Heart left ventricle (tissue), 13 donors: Measurements from ENCODE around the gene CRYGA.

Experiments used
- POLR2A ChIP-seq, 2 donors: fragments of 450-650 bp; IDR thresholded peaks; one replicate each; pipeline ENCODE4 v1.6.1; 2017; ENCODE audit warnings: antibody characterized with exemption in 2 of 2, mild to moderate bottlenecking in 2 of 2, moderate library complexity in 2 of 2
- TF ChIP-seq, protein P1 (sequence below), 12 donors: fragments of 200-600 bp; sonication (generic) in 4 of 12; IDR thresholded peaks; one replicate each; pipeline versions ENCODE4 v1.5.0 to v1.8.0; 2018 to 2022; ENCODE audit warnings: antibody characterized with exemption in 12 of 12, mild to moderate bottlenecking in 5 of 12
- donor health status: ischemic (EF 13 %, LVEDD 7.1; RV severe dilation, severe dysfunction).
- donor health status: DM: no; HTN: yes; CAD: no.
- donor health status: DM: no; HTN: no; CAD: no.
- donor health status: ischemic (EF 25% LVEDD 6.9; RV normal size, moderate dysfunction).
- donor health status: ischemic (EF 25% LVEDD 5.7; RV mildly dilated, moderate dysfunction).
- donor health status: ischemic (EF 35%, LVEDD 5.7; RV mildly dilated, moderate dysfunction).
- donor health status: nonischemic (EF 11% LVEDD 7.7; RV severe dilation, severe dysfunction).
- donor health status: DM: yes; HTN: yes; CAD: no.
- donor health status: PGD.
- donor health status: ischemic (EF 29% LVEDD 5.4; RV normal size, mild dysfunction).
- donor health status: nonischemic (EF 23%, LVEDD 6.1; RV moderate dilation, normal function).

DNA sequence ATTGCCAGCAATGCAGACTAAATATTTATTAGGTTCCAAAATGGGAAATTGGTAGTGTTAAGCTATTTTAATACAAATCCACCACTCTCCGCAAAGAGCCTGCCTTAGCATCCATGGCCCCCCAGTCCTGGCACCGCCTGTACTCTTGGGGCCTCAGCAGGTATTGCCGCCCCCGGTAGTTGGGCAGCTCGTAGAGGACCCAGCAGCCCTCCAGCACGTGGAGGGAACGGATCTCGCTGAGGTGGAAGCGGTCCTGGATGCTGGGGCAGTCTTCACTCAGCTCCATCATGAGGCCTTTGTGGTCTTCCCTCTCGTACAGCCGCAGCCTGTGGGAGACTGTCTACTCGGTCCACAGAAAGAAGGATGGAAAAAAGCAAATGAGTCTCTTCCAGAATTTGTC, 35.3 kb downstream of the CRYGA start:
- TF ChIP-seq, protein P1, sequence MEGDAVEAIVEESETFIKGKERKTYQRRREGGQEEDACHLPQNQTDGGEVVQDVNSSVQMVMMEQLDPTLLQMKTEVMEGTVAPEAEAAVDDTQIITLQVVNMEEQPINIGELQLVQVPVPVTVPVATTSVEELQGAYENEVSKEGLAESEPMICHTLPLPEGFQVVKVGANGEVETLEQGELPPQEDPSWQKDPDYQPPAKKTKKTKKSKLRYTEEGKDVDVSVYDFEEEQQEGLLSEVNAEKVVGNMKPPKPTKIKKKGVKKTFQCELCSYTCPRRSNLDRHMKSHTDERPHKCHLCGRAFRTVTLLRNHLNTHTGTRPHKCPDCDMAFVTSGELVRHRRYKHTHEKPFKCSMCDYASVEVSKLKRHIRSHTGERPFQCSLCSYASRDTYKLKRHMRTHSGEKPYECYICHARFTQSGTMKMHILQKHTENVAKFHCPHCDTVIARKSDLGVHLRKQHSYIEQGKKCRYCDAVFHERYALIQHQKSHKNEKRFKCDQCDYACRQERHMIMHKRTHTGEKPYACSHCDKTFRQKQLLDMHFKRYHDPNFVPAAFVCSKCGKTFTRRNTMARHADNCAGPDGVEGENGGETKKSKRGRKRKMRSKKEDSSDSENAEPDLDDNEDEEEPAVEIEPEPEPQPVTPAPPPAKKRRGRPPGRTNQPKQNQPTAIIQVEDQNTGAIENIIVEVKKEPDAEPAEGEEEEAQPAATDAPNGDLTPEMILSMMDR (IDR thresholded peaks at IDR 0.05): no peak
- TF ChIP-seq POLR2A (IDR thresholded peaks at IDR 0.05): no peak
